H9 (cell line): Measurements from ENCODE around the gene CFAP54. TPM values are rescaled to one million over a fixed set of nuclear protein-coding genes. Genes with fewer than 3 reads are reported as not detected.

Experiments used
- DNase-seq: peaks from one replicate; pipeline ENCODE4 v3.0.0-alpha.2; 2017
- H2AFZ ChIP-seq: one replicate; pipeline ENCODE4 v1.6.1; 2013; ENCODE audit warnings: mild to moderate bottlenecking, low read length, control low read depth, moderate library complexity
- H2AK5ac ChIP-seq: 2 replicates; pipeline ENCODE4 v1.6.1; 2013; ENCODE audit warnings: low read length, control low read depth, mixed read lengths; ENCODE audit not compliant: insufficient read length
- H2BK120ac ChIP-seq: one replicate; pipeline ENCODE4 v1.6.1; 2013; ENCODE audit warnings: low read depth, mild to moderate bottlenecking, low read length, control low read depth, inconsistent platforms; ENCODE audit not compliant: poor library complexity, severe bottlenecking
- H2BK12ac ChIP-seq: 2 replicates; pipeline ENCODE4 v1.6.1; 2013; ENCODE audit warnings: low read length, control low read depth, mixed read lengths, low read depth; ENCODE audit not compliant: insufficient read length
- H2BK15ac ChIP-seq: 2 replicates; pipeline ENCODE4 v1.6.1; 2013; ENCODE audit warnings: low read depth, low read length, control low read depth
- H2BK20ac ChIP-seq: one replicate; pipeline ENCODE4 v1.6.1; 2013; ENCODE audit warnings: low read depth, mild to moderate bottlenecking, low read length, control low read depth, inconsistent platforms; ENCODE audit not compliant: poor library complexity, severe bottlenecking
- H2BK5ac ChIP-seq: 2 replicates; pipeline ENCODE4 v1.6.1; 2013; ENCODE audit warnings: low read length, control low read depth, mixed read lengths; ENCODE audit not compliant: insufficient read length
- H3K14ac ChIP-seq: 2 replicates; pipeline ENCODE4 v1.6.1; 2013; ENCODE audit warnings: low read length, control low read depth; ENCODE audit not compliant: insufficient read depth
- H3K18ac ChIP-seq: 2 replicates; pipeline ENCODE4 v1.6.1; 2013; ENCODE audit warnings: low read depth, mild to moderate bottlenecking, mixed read lengths, low read length, control low read depth; ENCODE audit not compliant: insufficient read length
- H3K23ac ChIP-seq: 2 replicates; pipeline ENCODE4 v1.6.1; 2013; ENCODE audit warnings: low read length, control low read depth, mixed read lengths, low read depth; ENCODE audit not compliant: insufficient read length
- H3K23me2 ChIP-seq: 2 replicates; pipeline ENCODE4 v1.6.1; 2013; ENCODE audit warnings: low read depth, mild to moderate bottlenecking, mixed read lengths, low read length, control low read depth; ENCODE audit not compliant: insufficient read length, poor library complexity, severe bottlenecking
- H3K27ac ChIP-seq: 2 replicates; pipeline ENCODE4 v1.5.1; 2013; ENCODE audit warnings: low read length, control low read depth, mixed read lengths, low read depth; ENCODE audit not compliant: insufficient read length
- H3K27me3 ChIP-seq: 2 replicates; pipeline ENCODE4 v1.6.1; 2013; ENCODE audit warnings: low read length, control low read depth, inconsistent platforms; ENCODE audit not compliant: insufficient read depth
- H3K4ac ChIP-seq: 2 replicates; pipeline ENCODE4 v1.6.1; 2013; ENCODE audit warnings: low read depth, mild to moderate bottlenecking, control low read depth, inconsistent platforms, low read length, moderate library complexity
- H3K4me1 ChIP-seq: 2 replicates; pipeline ENCODE4 v1.6.1; 2013; ENCODE audit warnings: low read length, control low read depth, inconsistent platforms; ENCODE audit not compliant: insufficient read depth
- H3K4me2 ChIP-seq: 2 replicates; pipeline ENCODE4 v1.6.1; 2013; ENCODE audit warnings: low read length, control low read depth, mixed read lengths; ENCODE audit not compliant: insufficient read length, insufficient read depth
- H3K56ac ChIP-seq: 2 replicates; pipeline ENCODE4 v1.6.1; 2013; ENCODE audit warnings: low read depth, mild to moderate bottlenecking, mixed read lengths, low read length, control low read depth; ENCODE audit not compliant: insufficient read length
- H3K79me1 ChIP-seq: 2 replicates; pipeline ENCODE4 v1.6.1; 2013; ENCODE audit warnings: low read depth, mild to moderate bottlenecking, moderate library complexity, low read length, control low read depth, inconsistent platforms; ENCODE audit not compliant: insufficient read depth, poor library complexity, severe bottlenecking
- H3K79me2 ChIP-seq: 2 replicates; pipeline ENCODE4 v1.6.1; 2013; ENCODE audit warnings: low read length, control low read depth, inconsistent platforms; ENCODE audit not compliant: insufficient read depth
- H3K9ac ChIP-seq: 2 replicates; pipeline ENCODE4 v1.6.1; 2013; ENCODE audit warnings: low read length, control low read depth, mixed read lengths; ENCODE audit not compliant: insufficient read length; ENCODE audit errors: extremely low read depth
- H3K9me3 ChIP-seq: one replicate; pipeline ENCODE4 v1.6.1; 2013; ENCODE audit warnings: low read depth, low read length, inconsistent platforms; ENCODE audit not compliant: control insufficient read depth
- H3T11ph ChIP-seq: one replicate; pipeline ENCODE4 v1.6.1; 2013; ENCODE audit warnings: mild to moderate bottlenecking, low read length, control low read depth, inconsistent platforms
- H4K20me1 ChIP-seq: one replicate; pipeline ENCODE4 v1.6.1; 2013; ENCODE audit not compliant: control insufficient read depth, insufficient read length, insufficient read depth
- H4K5ac ChIP-seq: 2 replicates; pipeline ENCODE4 v1.6.1; 2013; ENCODE audit warnings: low read depth, mild to moderate bottlenecking, mixed read lengths, low read length, control low read depth; ENCODE audit not compliant: insufficient read length
- H4K8ac ChIP-seq: replicated peaks from 2 replicates; pipeline ENCODE4 v1.6.1; 2013; ENCODE audit warnings: low read length, control low read depth, mixed read lengths, low read depth; ENCODE audit not compliant: insufficient read length
- H4K91ac ChIP-seq: 2 replicates; pipeline ENCODE4 v1.6.1; 2013; ENCODE audit warnings: low read depth, mild to moderate bottlenecking, moderate library complexity, mixed read lengths, low read length, control low read depth; ENCODE audit not compliant: insufficient read length
- H3K27ac Mint-ChIP-seq, 3 experiments: 2 replicates in 2 of 3; 3 replicates in 1 of 3; pipeline ENCODE4 v1.8.0; 2020 to 2021; ENCODE audit warnings: mixed read lengths in 3 of 3, mild to moderate bottlenecking in 1 of 3, moderate library complexity in 1 of 3
- H3K27me3 Mint-ChIP-seq: 2 replicates; pipeline ENCODE4 v1.8.0; 2021; ENCODE audit warnings: low read depth, mild to moderate bottlenecking, moderate library complexity, mixed read lengths
- H3K36me3 Mint-ChIP-seq, 3 experiments: 2 replicates in 2 of 3; 3 replicates in 1 of 3; pipeline ENCODE4 v1.8.0; 2020 to 2021; ENCODE audit warnings: low read depth in 3 of 3, mixed read lengths in 3 of 3; ENCODE audit not compliant: insufficient read depth in 1 of 3
- H3K4me1 Mint-ChIP-seq, 2 experiments: 2 replicates each; pipeline ENCODE4 v1.8.0; 2020; ENCODE audit warnings: mixed read lengths in 2 of 2
- H3K4me3 Mint-ChIP-seq, 2 experiments: 2 replicates in 1 of 2; 3 replicates in 1 of 2; pipeline ENCODE4 v1.8.0; 2020 to 2021; ENCODE audit warnings: mild to moderate bottlenecking in 2 of 2, mixed read lengths in 2 of 2, moderate library complexity in 1 of 2
- H3K9me3 Mint-ChIP-seq, 2 experiments: 2 replicates in 1 of 2; 3 replicates in 1 of 2; pipeline ENCODE4 v1.8.0; 2020; ENCODE audit warnings: mild to moderate bottlenecking in 2 of 2, mixed read lengths in 2 of 2, moderate library complexity in 1 of 2
- WGBS: extraction: QIAGEN DNeasy Blood & Tissue Kit; methylation state at CpG from one replicate; pipeline ENCODE4 v1.1.7; 2013; ENCODE audit warnings: missing lambda C conversion rate, low lambda C conversion rate, mixed read lengths; ENCODE audit not compliant: insufficient read length; ENCODE audit errors: extremely low coverage; 5-methylcytosine and 5-hydroxymethylcytosine counted together
- total RNA-seq: library from RNA; stranded (reverse); gene quantifications from 2 replicates; pipeline ENCODE4 v1.2.1, GENCODE V29; 2021
- TF ChIP-seq, protein P1 (sequence below): fragments of 200-600 bp; sonication (generic); conservative IDR thresholded peaks from 3 replicates; pipeline ENCODE4 v1.8.0; 2021; ENCODE audit warnings: antibody characterized with exemption, mild to moderate bottlenecking

The CFAP54 gene
- total RNA-seq, 1 experiment from 2014 or later: 0.24 TPM

DNA sequence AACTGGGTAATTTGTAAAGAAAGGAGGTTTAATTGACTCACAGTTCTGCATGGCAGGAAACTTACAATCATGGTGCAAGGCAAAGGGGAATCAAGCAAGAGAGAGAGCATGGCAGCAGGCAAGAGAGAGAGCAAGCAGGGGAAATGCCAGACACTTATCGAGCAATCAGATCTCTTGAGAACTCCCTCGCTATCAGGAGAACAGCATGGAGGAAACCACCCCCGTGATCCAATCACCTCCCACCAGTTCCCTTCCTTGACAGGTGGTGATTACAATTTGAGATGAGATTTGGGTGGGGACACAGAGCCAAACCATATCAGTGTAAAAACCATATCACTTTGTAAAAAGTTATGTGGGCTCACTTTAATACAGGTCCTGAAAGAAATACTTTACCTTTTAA, 361.3 kb downstream of the CFAP54 start:
- Histone ChIP-seq H4K8ac (no peak overlapping the region), H3K9ac (no peak overlapping the region), H3K23me2 (no peaks in the 10 kb centered on the region), H3T11ph (no peak overlapping the region), H2BK15ac (no peak overlapping the region), H3K56ac (no peak overlapping the region), H3K79me2 (no peaks in the 10 kb centered on the region), H3K4me1 (no peaks in the 10 kb centered on the region), H3K4me2 (no peak overlapping the region), H3K27ac (no peak overlapping the region), H2BK120ac (no peak overlapping the region), H3K4ac (no peak overlapping the region), H4K5ac (no peak overlapping the region), H2BK20ac (no peak overlapping the region), H3K23ac (no peak overlapping the region), H4K20me1 (no peaks in the 10 kb centered on the region), H3K9me3 (no peaks in the 10 kb centered on the region), H3K79me1 (no peaks in the 10 kb centered on the region), H2AK5ac (no peak overlapping the region), H3K14ac (no peak overlapping the region), H2BK5ac (no peak overlapping the region), H2BK12ac (no peak overlapping the region), H3K27me3 (no peaks in the 10 kb centered on the region), H3K18ac (no peak overlapping the region), H2AFZ (no peak overlapping the region), H4K91ac (no peak overlapping the region)
- no peak for DNase-seq
- Mint-ChIP-seq H3K27me3 (no peaks in the 10 kb centered on the region), H3K4me1 (peaks cover 8 to 12% of the 10 kb centered on the region in 2 experiments), H3K4me3 (no peak overlapping the region), H3K36me3 (no peaks in the 10 kb centered on the region; a peak in 1 of 7 replicates), H3K27ac (no peak overlapping the region), H3K9me3 (peaks cover 0 to 5% of the 10 kb centered on the region in 2 experiments; a peak in 2 of 5 replicates)
- no CpG with 5 or more reads among the region's 3 CpGs for WGBS
- TF ChIP-seq, protein P1, sequence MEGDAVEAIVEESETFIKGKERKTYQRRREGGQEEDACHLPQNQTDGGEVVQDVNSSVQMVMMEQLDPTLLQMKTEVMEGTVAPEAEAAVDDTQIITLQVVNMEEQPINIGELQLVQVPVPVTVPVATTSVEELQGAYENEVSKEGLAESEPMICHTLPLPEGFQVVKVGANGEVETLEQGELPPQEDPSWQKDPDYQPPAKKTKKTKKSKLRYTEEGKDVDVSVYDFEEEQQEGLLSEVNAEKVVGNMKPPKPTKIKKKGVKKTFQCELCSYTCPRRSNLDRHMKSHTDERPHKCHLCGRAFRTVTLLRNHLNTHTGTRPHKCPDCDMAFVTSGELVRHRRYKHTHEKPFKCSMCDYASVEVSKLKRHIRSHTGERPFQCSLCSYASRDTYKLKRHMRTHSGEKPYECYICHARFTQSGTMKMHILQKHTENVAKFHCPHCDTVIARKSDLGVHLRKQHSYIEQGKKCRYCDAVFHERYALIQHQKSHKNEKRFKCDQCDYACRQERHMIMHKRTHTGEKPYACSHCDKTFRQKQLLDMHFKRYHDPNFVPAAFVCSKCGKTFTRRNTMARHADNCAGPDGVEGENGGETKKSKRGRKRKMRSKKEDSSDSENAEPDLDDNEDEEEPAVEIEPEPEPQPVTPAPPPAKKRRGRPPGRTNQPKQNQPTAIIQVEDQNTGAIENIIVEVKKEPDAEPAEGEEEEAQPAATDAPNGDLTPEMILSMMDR: no peak
